Upper lobe of right lung (tissue), 1 donor: Measurements from ENCODE around the gene UBL7. TPM values are rescaled to one million over a fixed set of nuclear protein-coding genes. Genes with fewer than 3 reads are reported as not detected.

Experiments
- ATAC-seq: fragments of 200-7000 bp; cut with Tn5 transposase; one replicate; pipeline ENCODE4 v1.9.1; 2020; ENCODE audit warnings: mild to moderate bottlenecking, moderate library complexity
- DNase-seq: peaks from one replicate; pipeline ENCODE4 v3.0.0-alpha.2; 2020
- H3K27ac ChIP-seq: fragments of 200-600 bp; one replicate; pipeline ENCODE4 v1.8.0; 2022
- H3K27me3 ChIP-seq: fragments of 200-600 bp; one replicate; pipeline ENCODE4 v1.8.0; 2022; ENCODE audit warnings: mild to moderate bottlenecking
- H3K36me3 ChIP-seq: fragments of 200-600 bp; one replicate; pipeline ENCODE4 v1.8.0; 2022
- H3K4me1 ChIP-seq: fragments of 200-600 bp; one replicate; pipeline ENCODE4 v1.8.0; 2022
- H3K4me3 ChIP-seq: fragments of 200-600 bp; one replicate; pipeline ENCODE4 v1.8.0; 2022; ENCODE audit warnings: mild to moderate bottlenecking
- H3K9me3 ChIP-seq: fragments of 200-600 bp; one replicate; pipeline ENCODE4 v1.8.0; 2022
- intact Hi-C: fragments of 100-400 bp; cut with DNase I; formaldehyde crosslinking; loops from one replicate; pipeline ENCODE4 v1.11.0; 2022
- total RNA-seq: library from RNA; stranded (reverse); fragmentation: NEBNext Ultra II Directional; extraction: Animal tissue kit (Norgen Biotek cat#: 25700); gene quantifications from one replicate; pipeline ENCODE4 v1.2.1, GENCODE V29; 2021
- TF ChIP-seq, protein P1 (sequence below): fragments of 200-600 bp; IDR thresholded peaks from one replicate; pipeline ENCODE4 v1.8.0; 2022; ENCODE audit warnings: antibody characterized with exemption
- donor health status: DM: no; HTN: yes; CAD: no; lungs with severe emphysema.

UBL7 gene
- total RNA-seq, 1 donor from 2014 or later, result 40.8 TPM

DNA sequence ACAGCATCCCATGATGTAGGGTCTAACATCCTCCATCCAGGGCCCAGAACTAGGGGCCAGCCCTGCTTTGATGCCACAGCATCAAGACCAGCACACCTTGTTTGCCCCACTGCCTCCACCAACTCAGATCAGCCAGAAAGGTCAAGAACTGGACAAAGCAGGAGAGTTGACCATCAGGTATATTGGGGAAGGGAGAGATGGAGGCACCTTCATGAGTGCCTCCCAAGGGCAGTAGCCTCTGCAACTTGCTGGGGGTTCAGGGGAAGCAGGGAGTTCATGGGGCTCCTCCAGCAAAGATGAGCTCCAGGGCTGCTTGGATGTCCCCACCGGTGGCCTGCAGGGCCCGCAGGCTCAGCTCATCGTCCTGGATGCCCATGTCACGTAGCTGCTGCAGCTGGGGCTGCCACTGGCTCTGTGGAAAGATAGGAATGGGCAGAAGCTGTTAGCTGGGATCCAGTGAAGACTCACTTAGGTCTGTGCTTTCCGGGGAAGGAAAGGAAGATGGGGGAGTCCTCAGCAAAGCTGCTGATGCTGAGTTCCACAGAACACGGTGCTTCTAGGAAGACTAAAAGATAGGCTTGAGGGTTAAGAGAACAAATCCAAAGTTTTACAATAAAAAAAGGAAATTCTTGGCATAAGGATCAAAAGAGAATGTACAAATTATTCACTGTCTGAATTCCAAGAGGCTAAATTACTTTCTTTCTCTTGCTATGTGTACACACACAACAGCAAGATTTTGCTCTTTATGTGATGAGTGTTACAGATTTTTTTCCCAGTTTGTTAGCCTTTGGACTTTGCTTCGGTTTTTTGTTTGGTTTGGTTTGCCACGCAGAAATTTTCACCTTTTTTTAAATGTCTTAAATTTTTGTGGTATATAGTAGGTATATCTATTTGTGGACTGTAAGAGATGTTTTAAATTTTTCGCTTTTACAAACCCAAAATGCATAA, 14.9 kb downstream of the UBL7 start:
- Histone ChIP-seq H3K27me3 (no peaks in the 10 kb centered on the region), H3K9me3 (no peaks in the 10 kb centered on the region), H3K36me3 (peaks cover 60% of the 10 kb centered on the region), H3K27ac (no peak overlapping the region), H3K4me1 (peaks cover 6% of the 10 kb centered on the region), H3K4me3 (no peak overlapping the region)
- peak; percentile 47 for DNase-seq
- intact Hi-C loops, result no loop called here
- ATAC-seq, result no peak
- TF ChIP-seq, protein P1, sequence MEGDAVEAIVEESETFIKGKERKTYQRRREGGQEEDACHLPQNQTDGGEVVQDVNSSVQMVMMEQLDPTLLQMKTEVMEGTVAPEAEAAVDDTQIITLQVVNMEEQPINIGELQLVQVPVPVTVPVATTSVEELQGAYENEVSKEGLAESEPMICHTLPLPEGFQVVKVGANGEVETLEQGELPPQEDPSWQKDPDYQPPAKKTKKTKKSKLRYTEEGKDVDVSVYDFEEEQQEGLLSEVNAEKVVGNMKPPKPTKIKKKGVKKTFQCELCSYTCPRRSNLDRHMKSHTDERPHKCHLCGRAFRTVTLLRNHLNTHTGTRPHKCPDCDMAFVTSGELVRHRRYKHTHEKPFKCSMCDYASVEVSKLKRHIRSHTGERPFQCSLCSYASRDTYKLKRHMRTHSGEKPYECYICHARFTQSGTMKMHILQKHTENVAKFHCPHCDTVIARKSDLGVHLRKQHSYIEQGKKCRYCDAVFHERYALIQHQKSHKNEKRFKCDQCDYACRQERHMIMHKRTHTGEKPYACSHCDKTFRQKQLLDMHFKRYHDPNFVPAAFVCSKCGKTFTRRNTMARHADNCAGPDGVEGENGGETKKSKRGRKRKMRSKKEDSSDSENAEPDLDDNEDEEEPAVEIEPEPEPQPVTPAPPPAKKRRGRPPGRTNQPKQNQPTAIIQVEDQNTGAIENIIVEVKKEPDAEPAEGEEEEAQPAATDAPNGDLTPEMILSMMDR, result no peak

DNA sequence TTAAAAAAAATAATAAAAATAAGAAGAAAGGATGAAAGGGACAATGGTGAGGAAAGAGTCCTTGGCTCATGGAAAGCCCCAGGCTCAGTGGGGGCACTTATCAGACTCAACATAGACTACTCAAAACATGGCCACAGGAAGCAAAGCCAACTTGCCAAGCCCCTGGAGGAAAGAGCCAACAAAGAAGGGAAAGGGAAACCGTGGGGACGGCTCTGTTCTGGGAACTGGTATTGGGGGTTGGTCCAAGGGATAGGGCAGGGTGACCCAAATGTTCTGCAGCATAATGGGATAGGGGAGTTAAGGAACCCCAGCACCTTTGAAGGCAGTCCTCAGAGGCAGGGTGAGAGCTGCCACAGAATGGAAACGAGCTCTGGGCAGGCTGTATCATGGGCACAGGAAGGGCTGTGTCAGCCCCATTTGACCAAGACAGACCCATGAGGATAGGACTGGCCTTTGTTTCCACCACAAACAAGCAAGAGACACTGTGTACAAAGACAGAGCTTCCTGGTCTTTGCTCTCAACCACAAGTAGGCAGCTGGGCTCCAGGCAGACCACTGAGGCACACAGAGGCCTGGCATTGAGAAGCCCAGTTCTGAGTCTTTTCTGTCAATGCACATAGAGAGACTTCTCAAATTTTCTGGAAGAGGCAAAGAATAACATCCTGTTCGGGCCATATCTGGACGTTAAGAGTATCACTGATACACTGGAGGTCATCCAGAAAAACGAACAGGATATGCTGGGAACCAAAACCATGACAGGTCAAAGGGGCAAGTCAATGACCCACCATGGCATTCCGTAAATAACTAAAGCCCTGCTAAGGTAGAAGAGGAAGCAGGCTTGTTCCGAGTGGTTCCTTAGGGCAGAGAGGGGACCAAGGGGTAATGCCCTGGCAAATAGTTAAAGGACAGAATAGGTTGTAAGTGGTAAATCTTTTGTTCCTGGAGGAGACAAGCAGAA, 16.6 kb downstream of the UBL7 start:
- no peaks in the 10 kb centered on the region for H3K27me3 ChIP-seq
- H3K9me3 ChIP-seq, result no peaks in the 10 kb centered on the region
- ATAC-seq (no peak), DNase-seq (peak; percentile 30)
- no peak overlapping the region for H3K27ac ChIP-seq
- TF ChIP-seq, protein P1, result no peak
- no peak overlapping the region for H3K4me3 ChIP-seq
- H3K36me3 ChIP-seq, result peaks cover 43% of the 10 kb centered on the region
- intact Hi-C loops, result no loop called here
- H3K4me1 ChIP-seq, result peaks cover 6% of the 10 kb centered on the region

DNA sequence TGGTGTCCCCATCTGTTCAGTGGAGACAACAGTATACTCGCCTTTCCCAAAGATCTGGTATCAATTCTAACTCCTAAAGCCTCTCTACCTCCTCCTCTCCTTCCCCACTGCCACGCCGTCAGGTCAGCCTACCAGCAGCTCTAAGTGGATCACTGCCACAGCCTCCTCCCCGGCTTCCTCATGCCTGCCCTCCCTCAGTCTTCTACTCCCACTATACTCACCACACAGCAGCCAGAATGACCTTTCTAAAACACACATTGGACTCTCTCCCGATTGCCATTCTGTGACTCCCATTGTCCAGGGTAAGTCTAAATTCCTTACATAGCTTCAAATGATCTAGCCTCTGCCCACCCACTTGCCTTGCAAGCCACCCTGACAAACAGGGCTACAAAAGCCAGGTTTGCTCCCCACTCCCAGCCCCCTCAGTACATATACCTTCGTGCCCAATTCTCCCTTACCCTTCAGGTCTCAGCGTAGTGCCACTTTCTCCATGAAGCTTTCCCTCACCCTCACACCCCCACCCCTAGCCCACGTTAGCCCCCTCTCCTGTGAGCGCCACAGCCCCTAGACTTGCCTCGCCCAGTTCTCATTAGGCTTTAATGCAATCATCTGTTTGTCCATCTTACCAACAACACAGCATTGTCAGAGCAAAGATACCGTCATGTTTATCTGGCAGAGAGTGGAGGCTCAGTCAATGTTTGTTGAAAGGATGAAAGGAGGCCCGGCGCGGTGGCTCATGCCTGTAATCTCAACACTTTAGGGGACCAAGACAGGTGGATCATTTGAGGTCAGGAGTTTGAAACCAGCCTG, 17.7 kb downstream of the UBL7 start:
- Histone ChIP-seq H3K4me1 (peaks cover 6% of the 10 kb centered on the region), H3K36me3 (peaks cover 32% of the 10 kb centered on the region), H3K9me3 (no peaks in the 10 kb centered on the region), H3K27me3 (no peaks in the 10 kb centered on the region), H3K4me3 (no peak overlapping the region), H3K27ac (no peak overlapping the region)
- no peak for ATAC-seq
- TF ChIP-seq, protein P1, result no peak
- peak; percentile 29 for DNase-seq
- intact Hi-C loops, result no loop called here

DNA sequence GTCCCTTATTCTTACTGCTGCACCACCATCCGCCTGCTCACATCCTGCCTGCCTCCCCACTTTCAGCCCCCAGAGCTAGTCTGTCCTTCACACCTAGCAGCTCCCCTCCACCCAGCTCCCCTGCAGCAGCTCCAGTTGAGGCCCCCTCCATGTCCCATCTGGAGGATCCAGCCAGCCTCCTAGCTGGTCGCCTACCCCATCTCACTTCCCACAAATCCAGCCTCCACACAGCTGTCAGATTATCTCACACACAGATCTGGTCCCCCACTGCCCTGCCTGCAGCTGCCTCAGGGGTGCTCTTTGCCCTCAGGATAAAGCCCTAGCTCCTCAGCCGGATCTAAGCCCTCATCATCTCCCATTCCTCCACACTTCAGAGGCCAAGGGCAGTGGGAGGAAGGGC, 18.4 kb downstream of the UBL7 start:
- Histone ChIP-seq H3K36me3 (peaks cover 25% of the 10 kb centered on the region), H3K4me1 (peaks cover 6% of the 10 kb centered on the region), H3K4me3 (no peak overlapping the region), H3K9me3 (no peaks in the 10 kb centered on the region), H3K27me3 (no peaks in the 10 kb centered on the region), H3K27ac (no peak overlapping the region)
- TF ChIP-seq, protein P1, result no peak
- intact Hi-C loops, result no loop called here
- ATAC-seq (no peak), DNase-seq (peak; percentile 38)

DNA sequence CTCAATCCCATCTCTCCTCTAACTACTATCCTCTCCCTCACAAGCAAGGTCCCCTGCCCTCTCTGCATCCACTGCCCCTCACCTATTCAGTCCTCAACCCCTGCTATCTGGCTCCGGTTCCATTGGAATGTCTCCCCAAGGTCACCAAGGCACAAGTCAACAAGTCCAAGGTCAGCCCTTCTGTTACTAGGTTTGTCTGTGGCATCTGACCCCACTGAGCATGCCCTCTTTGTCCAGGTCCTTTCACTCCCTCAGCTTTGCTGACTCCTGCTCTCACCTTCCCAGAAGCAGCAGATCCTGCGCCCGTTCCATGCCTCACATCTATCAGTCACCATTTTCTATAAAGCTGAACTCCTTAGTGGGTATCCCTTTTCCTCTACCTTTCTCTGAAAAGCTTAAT, 18.9 kb downstream of the UBL7 start:
- intact Hi-C loops, result no loop called here
- DNase-seq (peak; percentile 9), ATAC-seq (no peak)
- H3K4me3 ChIP-seq, result no peak overlapping the region
- H3K27me3 ChIP-seq, result no peaks in the 10 kb centered on the region
- no peak overlapping the region for H3K27ac ChIP-seq
- no peaks in the 10 kb centered on the region for H3K9me3 ChIP-seq
- peaks cover 6% of the 10 kb centered on the region for H3K4me1 ChIP-seq
- TF ChIP-seq, protein P1, result no peak
- H3K36me3 ChIP-seq, result peaks cover 20% of the 10 kb centered on the region
